Endothelial cell (in vitro differentiated cells): ENCODE measurements around the gene HDAC9. TPM values are rescaled to one million over a fixed set of nuclear protein-coding genes. Genes with fewer than 3 reads are reported as not detected.
"Not testable (repeated sequence)": the region's sequence is repeated elsewhere in the genome, so short reads cannot be mapped to it uniquely, and the experiment has no call there.

ENCODE experiments used
- DNase-seq: peaks from one replicate; pipeline ENCODE4 v3.0.0; 2021; ENCODE audit warnings: low spot score
- H3K27ac Mint-ChIP-seq: one replicate; pipeline ENCODE4 v1.8.0; 2021; ENCODE audit warnings: mixed read lengths, inconsistent platforms; ENCODE audit not compliant: unreplicated experiment
- H3K27me3 Mint-ChIP-seq: one replicate; pipeline ENCODE4 v1.8.0; 2021; ENCODE audit warnings: mild to moderate bottlenecking, moderate library complexity, mixed read lengths, inconsistent platforms; ENCODE audit not compliant: unreplicated experiment
- H3K36me3 Mint-ChIP-seq: one replicate; pipeline ENCODE4 v1.8.0; 2021; ENCODE audit warnings: mild to moderate bottlenecking, low read depth, mixed read lengths, inconsistent platforms; ENCODE audit not compliant: unreplicated experiment
- H3K4me1 Mint-ChIP-seq: one replicate; pipeline ENCODE4 v1.8.0; 2021; ENCODE audit warnings: mild to moderate bottlenecking, mixed read lengths, inconsistent platforms; ENCODE audit not compliant: unreplicated experiment
- H3K4me3 Mint-ChIP-seq: one replicate; pipeline ENCODE4 v1.8.0; 2021; ENCODE audit warnings: mild to moderate bottlenecking, mixed read lengths, inconsistent platforms; ENCODE audit not compliant: unreplicated experiment
- H3K9me3 Mint-ChIP-seq: one replicate; pipeline ENCODE4 v1.8.0; 2021; ENCODE audit warnings: mixed read lengths, inconsistent platforms; ENCODE audit not compliant: unreplicated experiment
- total RNA-seq: library from RNA; stranded (reverse); fragmentation: NEBNext Ultra II Directional; extraction: Animal tissue kit (Norgen Biotek cat#: 25700); gene quantifications from one replicate; pipeline ENCODE4 v1.2.1, GENCODE V29; 2021; ENCODE audit not compliant: unreplicated experiment
- TF ChIP-seq, protein P1 (sequence below): fragments of 200-600 bp; sonication (generic); IDR thresholded peaks from one replicate; pipeline ENCODE4 v1.5.0; 2021; ENCODE audit warnings: antibody characterized with exemption; ENCODE audit not compliant: unreplicated experiment

Gene HDAC9
- total RNA-seq, 1 donor from 2014 or later, result 1.2 TPM

DNA sequence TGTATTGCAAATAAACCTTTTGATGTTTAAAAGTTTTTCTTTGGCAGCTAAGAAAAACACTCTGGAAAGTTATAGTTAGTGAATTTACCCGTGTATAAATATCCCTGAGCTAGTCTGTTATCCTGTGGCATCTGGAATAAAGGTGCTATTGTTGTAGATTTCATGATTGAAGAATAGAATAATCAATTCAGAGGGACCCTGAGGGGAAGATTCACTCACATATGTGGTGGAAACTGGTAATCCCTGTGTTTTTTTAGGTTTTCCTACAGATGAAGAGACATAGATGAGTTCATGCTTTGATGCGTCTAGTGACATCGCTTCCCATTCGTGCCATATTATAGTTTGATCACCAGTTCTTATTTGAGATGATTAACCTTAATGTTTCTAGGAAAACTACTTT lies 457.3 kb downstream of the HDAC9 start:
- Mint-ChIP-seq H3K36me3 (no peaks in the 10 kb centered on the region), H3K4me3 (no peak overlapping the region), H3K4me1 (no peaks in the 10 kb centered on the region), H3K27me3 (peaks cover 1% of the 10 kb centered on the region), H3K27ac (no peak overlapping the region), H3K9me3 (no peaks in the 10 kb centered on the region)
- no peak for DNase-seq
- TF ChIP-seq, protein P1, sequence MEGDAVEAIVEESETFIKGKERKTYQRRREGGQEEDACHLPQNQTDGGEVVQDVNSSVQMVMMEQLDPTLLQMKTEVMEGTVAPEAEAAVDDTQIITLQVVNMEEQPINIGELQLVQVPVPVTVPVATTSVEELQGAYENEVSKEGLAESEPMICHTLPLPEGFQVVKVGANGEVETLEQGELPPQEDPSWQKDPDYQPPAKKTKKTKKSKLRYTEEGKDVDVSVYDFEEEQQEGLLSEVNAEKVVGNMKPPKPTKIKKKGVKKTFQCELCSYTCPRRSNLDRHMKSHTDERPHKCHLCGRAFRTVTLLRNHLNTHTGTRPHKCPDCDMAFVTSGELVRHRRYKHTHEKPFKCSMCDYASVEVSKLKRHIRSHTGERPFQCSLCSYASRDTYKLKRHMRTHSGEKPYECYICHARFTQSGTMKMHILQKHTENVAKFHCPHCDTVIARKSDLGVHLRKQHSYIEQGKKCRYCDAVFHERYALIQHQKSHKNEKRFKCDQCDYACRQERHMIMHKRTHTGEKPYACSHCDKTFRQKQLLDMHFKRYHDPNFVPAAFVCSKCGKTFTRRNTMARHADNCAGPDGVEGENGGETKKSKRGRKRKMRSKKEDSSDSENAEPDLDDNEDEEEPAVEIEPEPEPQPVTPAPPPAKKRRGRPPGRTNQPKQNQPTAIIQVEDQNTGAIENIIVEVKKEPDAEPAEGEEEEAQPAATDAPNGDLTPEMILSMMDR, result no peak

DNA sequence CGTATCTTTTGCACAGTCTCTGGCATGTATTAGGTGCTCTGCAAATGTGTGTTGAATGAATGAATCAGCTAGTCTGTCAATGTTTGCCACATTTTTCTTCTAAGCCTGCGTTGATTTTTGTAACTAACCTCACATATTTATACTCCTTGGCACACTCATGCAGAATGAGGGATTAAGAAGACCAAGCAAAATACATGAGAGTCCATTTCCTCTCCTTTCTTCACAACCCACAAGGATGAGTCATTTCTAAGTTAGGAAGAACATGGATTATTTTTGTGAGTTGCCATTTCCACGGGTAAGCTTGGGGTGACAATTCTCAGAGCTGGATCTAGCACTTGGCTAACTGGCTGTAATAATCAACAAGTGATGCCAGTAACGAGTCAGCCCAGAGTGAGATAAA lies 463.1 kb downstream of the HDAC9 start:
- no peak for DNase-seq
- no peaks in the 10 kb centered on the region for H3K27me3 Mint-ChIP-seq
- no peaks in the 10 kb centered on the region for H3K4me1 Mint-ChIP-seq
- H3K4me3 Mint-ChIP-seq, result no peak overlapping the region
- H3K36me3 Mint-ChIP-seq, result no peaks in the 10 kb centered on the region
- H3K9me3 Mint-ChIP-seq, result no peaks in the 10 kb centered on the region
- TF ChIP-seq, protein P1, result no peak
- H3K27ac Mint-ChIP-seq, result no peak overlapping the region

DNA sequence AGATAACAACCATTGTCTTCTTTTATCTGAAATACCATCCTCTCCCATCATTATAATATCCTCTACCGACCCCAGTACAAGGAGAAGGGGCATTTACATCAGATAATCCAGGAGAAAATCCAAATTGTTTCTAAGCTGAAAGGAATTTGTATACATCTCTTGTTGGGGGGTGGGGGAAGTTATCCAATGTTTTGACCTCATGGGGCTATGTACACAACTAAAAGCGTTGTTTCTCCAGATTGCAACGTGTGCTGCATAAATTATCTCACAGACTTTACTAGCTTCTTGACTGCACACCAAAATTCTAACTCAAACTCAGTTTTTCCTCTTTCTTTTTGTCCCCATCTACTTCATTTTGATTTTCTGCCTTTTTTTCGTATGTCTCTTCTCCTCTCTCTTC lies 465.2 kb downstream of the HDAC9 start:
- TF ChIP-seq, protein P1, result no peak
- no peak for DNase-seq
- H3K9me3 Mint-ChIP-seq, result no peaks in the 10 kb centered on the region

DNA sequence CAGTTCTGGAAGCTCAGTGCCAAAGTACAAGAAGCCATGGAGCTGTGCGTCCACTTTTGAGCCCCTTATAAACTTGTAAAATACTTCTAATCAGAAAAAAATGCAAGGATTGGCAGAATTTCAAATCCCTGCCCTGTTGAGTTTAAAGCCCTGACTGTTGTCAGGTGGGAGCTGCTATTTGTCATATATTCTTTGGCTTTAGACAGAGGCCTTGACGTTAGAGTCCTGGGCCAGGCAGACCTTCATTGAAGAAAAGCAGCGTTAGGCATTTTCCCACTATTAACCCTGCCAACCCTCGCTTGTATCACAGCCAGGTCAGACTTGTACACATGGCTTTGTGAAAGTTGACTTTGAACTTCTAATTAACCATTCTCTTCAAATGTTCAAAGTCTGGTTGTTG lies 466.5 kb downstream of the HDAC9 start:
- no peak for DNase-seq
- H3K4me3 Mint-ChIP-seq, result no peak overlapping the region
- H3K4me1 Mint-ChIP-seq, result no peaks in the 10 kb centered on the region
- H3K27ac Mint-ChIP-seq, result no peak overlapping the region
- no peaks in the 10 kb centered on the region for H3K27me3 Mint-ChIP-seq
- TF ChIP-seq, protein P1, result no peak
- H3K36me3 Mint-ChIP-seq, result no peaks in the 10 kb centered on the region
- H3K9me3 Mint-ChIP-seq, result no peaks in the 10 kb centered on the region

More for the DNA sequence above, 465.2 kb downstream of the HDAC9 start:
- Mint-ChIP-seq H3K4me3 (no peak overlapping the region), H3K36me3 (no peaks in the 10 kb centered on the region), H3K27ac (no peak overlapping the region), H3K27me3 (no peaks in the 10 kb centered on the region), H3K4me1 (no peaks in the 10 kb centered on the region)

DNA sequence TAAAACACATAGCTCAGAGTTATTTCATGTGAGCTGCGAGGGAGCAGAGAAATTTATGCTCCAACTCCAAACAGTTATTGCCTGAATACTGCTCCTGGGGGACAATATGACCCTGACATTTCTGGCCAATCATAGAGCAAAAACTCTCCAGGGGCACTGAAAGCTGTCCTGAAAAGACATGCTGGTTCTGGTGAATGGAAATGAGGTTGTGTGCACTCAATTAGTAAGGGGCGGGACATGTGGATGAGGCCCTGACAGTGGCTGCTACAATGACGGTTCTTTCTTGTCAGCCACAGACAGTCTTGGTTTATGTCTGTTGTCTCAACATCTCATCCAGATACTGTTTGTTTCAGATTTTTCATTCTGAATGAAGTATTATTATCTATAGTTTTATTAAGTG lies 470.1 kb downstream of the HDAC9 start:
- H3K4me3 Mint-ChIP-seq, result no peak overlapping the region
- H3K4me1 Mint-ChIP-seq, result no peaks in the 10 kb centered on the region
- H3K36me3 Mint-ChIP-seq, result no peaks in the 10 kb centered on the region
- H3K27me3 Mint-ChIP-seq, result no peaks in the 10 kb centered on the region
- no peaks in the 10 kb centered on the region for H3K9me3 Mint-ChIP-seq
- no peak for DNase-seq
- TF ChIP-seq, protein P1, result no peak
- H3K27ac Mint-ChIP-seq, result no peak overlapping the region

DNA sequence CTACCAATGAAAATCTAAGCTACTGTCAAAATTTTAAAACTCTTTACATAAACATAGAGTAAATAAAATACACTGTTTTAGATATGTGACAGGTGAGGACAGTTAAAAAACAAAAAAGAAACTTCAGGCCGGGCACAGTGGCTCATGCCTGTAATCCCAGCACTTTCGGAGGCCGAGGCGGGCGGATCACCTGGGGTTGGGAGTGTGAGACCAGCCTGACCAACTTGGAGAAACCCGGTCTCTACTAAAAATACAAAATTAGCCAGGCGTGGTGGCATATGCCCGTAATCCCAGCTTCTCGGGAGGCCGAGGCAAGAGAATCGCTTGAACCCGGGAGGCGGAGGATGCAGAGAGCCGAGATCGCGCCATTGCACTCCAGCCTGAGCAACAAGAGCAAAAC lies 472.2 kb downstream of the HDAC9 start:
- H3K27ac Mint-ChIP-seq, DNase-seq, H3K4me1 Mint-ChIP-seq, H3K9me3 Mint-ChIP-seq, H3K4me3 Mint-ChIP-seq, H3K27me3 Mint-ChIP-seq, H3K36me3 Mint-ChIP-seq: not testable (repeated sequence)
